AG04450 (cell line): ENCODE data around the gene RPL31. TPM values are rescaled to one million over a fixed set of nuclear protein-coding genes. Genes with fewer than 3 reads are reported as not detected.

Experiments used
- CTCF ChIA-PET: fragments of 300-600, 350-600 bp; formaldehyde crosslinking; extraction: SDS; loops from one replicate; lab custom pipeline; 2022; ENCODE audit warnings: antibody characterized with exemption, inconsistent platforms; lab: Charles Lee
- POLR2A ChIA-PET: fragments of 350-600 bp; formaldehyde crosslinking; extraction: SDS; loops from one replicate; lab custom pipeline; 2021; ENCODE audit warnings: antibody characterized with exemption, inconsistent platforms; lab: Yijun Ruan, JAX
- DNase-seq: peaks from one replicate; pipeline ENCODE4 v3.0.0-alpha.2; 2011; ENCODE audit warnings: low read depth, low spot score
- H3K27ac ChIP-seq: one replicate; pipeline ENCODE4 v1.5.1; 2012; ENCODE audit warnings: low read depth, low read length, control low read depth
- H3K27me3 ChIP-seq: one replicate; pipeline ENCODE4 v1.6.0; 2012; ENCODE audit warnings: low read length; ENCODE audit not compliant: control insufficient read depth, insufficient read depth
- H3K4me3 ChIP-seq: 2 replicates; pipeline ENCODE4 v1.5.1; 2011; ENCODE audit warnings: mild to moderate bottlenecking, low read depth, low read length, control low read depth
- H3K9me3 ChIP-seq: 2 replicates; pipeline ENCODE4 v1.5.1; 2012; ENCODE audit warnings: low read length; ENCODE audit not compliant: control insufficient read depth, insufficient read depth
- CTCF ChIP-seq: IDR thresholded peaks from 2 replicates; pipeline ENCODE4 v1.5.1; 2011; ENCODE audit warnings: low read depth, low read length, control low read depth, inconsistent platforms
- polyA plus RNA-seq: library from polyadenylated mRNA; depleted of rRNA; stranded (reverse); fragments of >200 nt; gene quantifications from 2 replicates; pipeline ENCODE4 v1.2.3, GENCODE V29; 2011

Gene RPL31
- polyA plus RNA-seq, 1 experiment = 2,534 TPM

- POLR2A ChIA-PET = no interaction called here
- Histone ChIP-seq H3K9me3 (no peaks in the 10 kb centered on the region), H3K4me3 (no peak overlapping the region), H3K27ac (no peak overlapping the region), H3K27me3 (no peaks in the 10 kb centered on the region)
- TF ChIP-seq CTCF = no peak
- CTCF ChIA-PET = interaction anchor here (2.0 to 4.1 kb wide), 2 partner anchors 258 to 378 kb away, joined by 5 to 120 read pairs; no protein-coding TSS in a partner anchor
- no peak for DNase-seq
Observed at GRCh38 chr2:100987974-100988373, 14.1 kb upstream of the RPL31 start.

- Histone ChIP-seq H3K27ac (peak overlapping the region; percentile 11), H3K27me3 (no peaks in the 10 kb centered on the region), H3K4me3 (no peak overlapping the region), H3K9me3 (no peaks in the 10 kb centered on the region)
- ChIA-PET POLR2A (no interaction called here), CTCF (interaction anchor here (0.6 to 2.0 kb wide), 4 partner anchors 259 to 431 kb away, joined by 3 to 5 read pairs (median 4); no protein-coding TSS in a partner anchor)
- no peak for DNase-seq
- TF ChIP-seq CTCF = no peak
Observed at GRCh38 chr2:100988630-100989417, 13.3 kb upstream of the RPL31 start.

- H3K27ac ChIP-seq = no peak overlapping the region
- H3K4me3 ChIP-seq = no peak overlapping the region
- no peaks in the 10 kb centered on the region for H3K27me3 ChIP-seq
- no peak for TF ChIP-seq CTCF
- POLR2A ChIA-PET = interaction anchor here (1.5 kb wide), 1 partner anchor 13 kb away, joined by 4 read pairs; the partner anchor contains the start of gene RPL31
- DNase-seq = no peak
- H3K9me3 ChIP-seq = no peaks in the 10 kb centered on the region
- CTCF ChIA-PET = interaction anchor here (1.0 to 1.5 kb wide), 3 partner anchors 259 to 373 kb away, joined by 3 to 5 read pairs (median 5); no protein-coding TSS in a partner anchor
Observed at GRCh38 chr2:100989666-100990065, 12.4 kb upstream of the RPL31 start.

GRCh38 chr2:100990166-100990565 is 11.9 kb upstream of the RPL31 start:
- Histone ChIP-seq H3K9me3 (no peaks in the 10 kb centered on the region), H3K27me3 (no peaks in the 10 kb centered on the region), H3K27ac (no peak overlapping the region), H3K4me3 (no peak overlapping the region)
- no peak for DNase-seq
- ChIA-PET POLR2A (interaction anchor here (1.5 kb wide), 1 partner anchor 12 kb away, joined by 4 read pairs; the partner anchor contains the start of gene RPL31), CTCF (interaction anchor here (1.3 to 1.5 kb wide), 2 partner anchors 259 to 373 kb away, joined by 3 to 5 read pairs; no protein-coding TSS in a partner anchor)
- no peak for TF ChIP-seq CTCF
